H1 (cell line): ENCODE results near the gene TPP1. TPM values are rescaled to one million over a fixed set of nuclear protein-coding genes. Genes with fewer than 3 reads are reported as not detected.

Experiments
- CTCF ChIA-PET: fragments of 300-600 bp; sonication (Branson Sonifier 250); formaldehyde crosslinking; loops from one replicate; lab custom pipeline; 2021; ENCODE audit not compliant: partially characterized antibody; lab: Charles Lee
- POLR2A ChIA-PET: fragments of 300-600 bp; sonication (Branson Sonifier 250); formaldehyde crosslinking; loops from one replicate; lab custom pipeline; 2021; ENCODE audit warnings: inconsistent platforms; ENCODE audit not compliant: partially characterized antibody; lab: Charles Lee
- DNase-seq, 2 experiments: peaks; one replicate each; pipeline versions ENCODE4 v3.0.0 to v3.0.0-alpha.2; 2010 to 2022; ENCODE audit warnings: low spot score in 2 of 2, low read depth in 1 of 2, mixed read lengths in 1 of 2
- FAIRE-seq: peaks from 2 replicates; lab custom pipeline; 2011; peaks lifted over from hg19 to GRCh38; lab: Jason Lieb, UNC
- H2AFZ ChIP-seq: 2 replicates; pipeline ENCODE4 v1.8.1; 2012; ENCODE audit warnings: low read length, inconsistent platforms
- H2AK5ac ChIP-seq: 2 replicates; pipeline ENCODE4 v1.6.1; 2013; ENCODE audit warnings: low read depth, low read length
- H2BK120ac ChIP-seq: replicated peaks from 2 replicates; pipeline ENCODE3; 2013; ENCODE audit warnings: low read depth, low read length, inconsistent platforms
- H2BK12ac ChIP-seq: 2 replicates; pipeline ENCODE4 v1.6.1; 2013; ENCODE audit warnings: low read depth, low read length
- H2BK15ac ChIP-seq: 2 replicates; pipeline ENCODE4 v1.6.1; 2013; ENCODE audit warnings: low read length
- H2BK20ac ChIP-seq: 2 replicates; pipeline ENCODE4 v1.6.1; 2013; ENCODE audit warnings: low read length
- H2BK5ac ChIP-seq: 2 replicates; pipeline ENCODE4 v1.6.1; 2013; ENCODE audit warnings: low read depth, low read length
- H3K14ac ChIP-seq: 2 replicates; pipeline ENCODE4 v1.6.1; 2013; ENCODE audit warnings: inconsistent platforms; ENCODE audit not compliant: insufficient read length
- H3K18ac ChIP-seq: 2 replicates; pipeline ENCODE4 v1.6.1; 2013; ENCODE audit warnings: low read length; ENCODE audit errors: extremely low read depth
- H3K23ac ChIP-seq: 2 replicates; pipeline ENCODE4 v1.6.1; 2013; ENCODE audit warnings: inconsistent platforms; ENCODE audit not compliant: insufficient read length
- H3K23me2 ChIP-seq: 2 replicates; pipeline ENCODE4 v1.6.1; 2013; ENCODE audit warnings: low read depth, low read length
- H3K27ac ChIP-seq: 2 replicates; pipeline ENCODE4 v1.6.1; 2011; ENCODE audit warnings: low read depth, low read length, inconsistent platforms
- H3K27me3 ChIP-seq, 4 experiments: replicated peaks in 1 of 4; 1 replicate in 1 of 4; 2 replicates in 3 of 4; pipeline versions ENCODE4 v1.6.1 to v1.8.1; 2011 to 2013; ENCODE audit warnings: low read length in 3 of 4, mild to moderate bottlenecking in 3 of 4, inconsistent platforms in 2 of 4, mixed read lengths in 2 of 4, moderate library complexity in 1 of 4; ENCODE audit not compliant: control insufficient read depth in 3 of 4, insufficient read depth in 3 of 4; ENCODE audit errors: extremely low read depth in 1 of 4
- H3K36me3 ChIP-seq, 4 experiments: 2 replicates each; pipeline versions ENCODE4 v1.6.1 to v1.8.1; 2011 to 2013; ENCODE audit warnings: mild to moderate bottlenecking in 4 of 4, low read length in 3 of 4, moderate library complexity in 2 of 4, control low read depth in 1 of 4, inconsistent platforms in 1 of 4; ENCODE audit not compliant: insufficient read depth in 4 of 4, control insufficient read depth in 2 of 4
- H3K4ac ChIP-seq: replicated peaks from 2 replicates; pipeline ENCODE3; 2013; ENCODE audit warnings: low read length, low read depth, mixed read lengths, inconsistent platforms; ENCODE audit not compliant: insufficient read length
- H3K4me1 ChIP-seq, 4 experiments: replicated peaks in 1 of 4; 1 replicate in 1 of 4; 2 replicates in 3 of 4; pipeline versions ENCODE4 v1.6.1 to v1.8.1; 2011 to 2013; ENCODE audit warnings: low read length in 3 of 4, inconsistent platforms in 2 of 4, mixed read lengths in 1 of 4; ENCODE audit not compliant: insufficient read depth in 4 of 4, control insufficient read depth in 3 of 4
- H3K4me2 ChIP-seq, 2 experiments: 2 replicates each; pipeline versions ENCODE4 v1.6.1 to v1.8.1; 2011 to 2013; ENCODE audit warnings: low read depth in 2 of 2, low read length in 2 of 2, control low read depth in 1 of 2, inconsistent platforms in 1 of 2, mild to moderate bottlenecking in 1 of 2; ENCODE audit not compliant: insufficient read depth in 1 of 2
- H3K4me3 ChIP-seq, 4 experiments: fragments of 200-600, 300-600 bp in 1 of 4; sonication (generic), shearing (Covaris generic), sonication (Bioruptor Twin) in 1 of 4; 2 replicates each; pipeline versions ENCODE4 v1.5.1 to v1.8.1; 2011 to 2016; ENCODE audit warnings: low read length in 4 of 4, low read depth in 3 of 4, control low read depth in 2 of 4, inconsistent platforms in 2 of 4, mild to moderate bottlenecking in 2 of 4, mixed read lengths in 1 of 4, moderate library complexity in 1 of 4; ENCODE audit not compliant: insufficient read depth in 2 of 4; ENCODE audit errors: extremely low read depth in 1 of 4
- H3K56ac ChIP-seq: replicated peaks from 2 replicates; pipeline ENCODE3; 2013; ENCODE audit warnings: low read depth, mild to moderate bottlenecking, mixed read lengths, low read length, inconsistent platforms; ENCODE audit not compliant: insufficient read length
- H3K79me1 ChIP-seq: 2 replicates; pipeline ENCODE4 v1.6.1; 2013; ENCODE audit warnings: low read depth, low read length, control low read depth
- H3K79me2 ChIP-seq, 2 experiments: 2 replicates each; pipeline versions ENCODE4 v1.6.1 to v1.8.1; 2012 to 2013; ENCODE audit warnings: low read length in 2 of 2, mild to moderate bottlenecking in 2 of 2, inconsistent platforms in 1 of 2; ENCODE audit not compliant: insufficient read depth in 2 of 2, control insufficient read depth in 1 of 2
- H3K9ac ChIP-seq, 4 experiments: replicated peaks in 1 of 4; 1 replicate in 1 of 4; 2 replicates in 3 of 4; pipeline versions ENCODE4 v1.6.1 to v1.8.1; 2011 to 2013; ENCODE audit warnings: low read depth in 3 of 4, low read length in 3 of 4, control low read depth in 2 of 4, mild to moderate bottlenecking in 2 of 4, moderate library complexity in 2 of 4, inconsistent platforms in 1 of 4; ENCODE audit errors: extremely low read depth in 1 of 4
- H3K9me3 ChIP-seq, 2 experiments: 2 replicates each; pipeline versions ENCODE4 v1.6.1 to v1.8.1; 2012 to 2013; ENCODE audit warnings: mild to moderate bottlenecking in 2 of 2, moderate library complexity in 2 of 2, control low read depth in 1 of 2, inconsistent platforms in 1 of 2, low read depth in 1 of 2, low read length in 1 of 2, mixed read lengths in 1 of 2; ENCODE audit not compliant: insufficient read depth in 2 of 2
- H4K20me1 ChIP-seq, 2 experiments: replicated peaks in 1 of 2; 2 replicates each; pipeline versions ENCODE3 to v1.8.1; 2011 to 2013; ENCODE audit warnings: inconsistent platforms in 2 of 2, low read length in 2 of 2, mild to moderate bottlenecking in 1 of 2; ENCODE audit not compliant: insufficient read depth in 2 of 2, control insufficient read depth in 1 of 2
- H4K5ac ChIP-seq: 2 replicates; pipeline ENCODE4 v1.6.1; 2013; ENCODE audit warnings: low read length, low read depth, mixed read lengths, inconsistent platforms; ENCODE audit not compliant: insufficient read length
- H4K8ac ChIP-seq: 2 replicates; pipeline ENCODE4 v1.8.0; 2013; ENCODE audit warnings: mild to moderate bottlenecking, moderate library complexity, low read length, inconsistent platforms; ENCODE audit not compliant: insufficient read depth; ENCODE audit errors: extremely low read depth
- H4K91ac ChIP-seq: replicated peaks from 2 replicates; pipeline ENCODE3; 2013; ENCODE audit warnings: low read length, mixed read lengths, inconsistent platforms; ENCODE audit not compliant: insufficient read length
- RBBP5 ChIP-seq: IDR thresholded peaks from 2 replicates; pipeline ENCODE4 v1.7.1; 2012; ENCODE audit warnings: low read depth, mild to moderate bottlenecking, inconsistent platforms, low read length, moderate library complexity, borderline replicate concordance
- SP4 ChIP-seq: IDR thresholded peaks from 2 replicates; pipeline ENCODE4 v1.6.1; 2012; ENCODE audit warnings: low read length, inconsistent platforms
- WGBS, 2 experiments: shearing (Covaris generic) in 1 of 2; methylation state at CpG; one replicate each; pipeline versions ENCODE4 v1.1.6 to v1.1.7; 2013 to 2015; ENCODE audit warnings: low lambda C conversion rate in 2 of 2, mixed read lengths in 2 of 2, inconsistent platforms in 1 of 2, low coverage in 1 of 2, missing lambda C conversion rate in 1 of 2; ENCODE audit not compliant: insufficient replicate concordance in 2 of 2, insufficient coverage in 1 of 2, insufficient read length in 1 of 2; ENCODE audit errors: extremely low coverage in 1 of 2, missing lambda C conversion rate in 1 of 2; 5-methylcytosine and 5-hydroxymethylcytosine counted together
- polyA plus RNA-seq, 7 experiments: library from polyadenylated mRNA; depleted of rRNA in 3 of 7; stranded (reverse) in 5 of 7; unstranded in 2 of 7; fragments of >200 nt in 5 of 7; fragments of 200-250 nt in 2 of 7; gene quantifications; 1 replicate in 5 of 7; 2 replicates in 1 of 7; 4 replicates in 1 of 7; pipeline versions ENCODE4 v1.2.1 to v1.2.3, GENCODE V29; 2011 to 2013; ENCODE audit warnings: missing spikeins in 2 of 7, mixed read lengths in 2 of 7
- total RNA-seq: library from RNA; stranded (reverse); fragmentation: NEBNext Ultra II Directional; extraction: Animal tissue kit (Norgen Biotek cat#: 25700); gene quantifications from 2 replicates; pipeline ENCODE4 v1.2.1, GENCODE V29; 2021
- TF ChIP-seq, protein P1 (sequence below), 3 experiments: IDR thresholded peaks; 1 replicate in 2 of 3; 2 replicates in 1 of 3; pipeline versions ENCODE4 v1.5.1 to v1.6.1; 2011; ENCODE audit warnings: low read length in 3 of 3, mild to moderate bottlenecking in 3 of 3, inconsistent platforms in 2 of 3, low read depth in 1 of 3, moderate library complexity in 1 of 3; ENCODE audit not compliant: insufficient read depth in 1 of 3; ENCODE audit errors: control extremely low read depth in 1 of 3

TPP1 gene
- total and polyA plus RNA-seq, 2 of the 8 experiments (the other 6 are each of a cell fraction or from before 2014, with no cell fraction given): 36.1 to 77.5 TPM

DNA sequence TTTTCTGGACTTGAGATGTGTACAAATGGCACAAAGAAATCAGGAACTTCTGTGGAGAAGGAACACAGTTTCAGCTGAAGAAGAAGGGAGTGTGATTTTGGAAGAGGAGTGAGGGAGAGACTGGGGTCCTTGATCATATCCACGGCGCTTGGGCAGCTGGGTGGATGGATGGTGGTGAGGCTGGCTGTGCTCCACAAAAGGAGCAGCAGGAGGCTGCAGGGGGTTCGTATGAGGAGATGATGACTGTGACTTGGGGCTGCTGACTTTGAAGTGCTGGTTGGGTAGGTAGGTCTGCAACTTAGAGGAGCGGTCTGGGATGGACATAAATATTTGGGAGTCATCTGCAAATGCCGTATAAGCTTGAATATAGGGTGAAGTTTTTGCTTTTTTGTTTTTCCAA, 37.7 kb upstream of the TPP1 start:
- H3K27ac ChIP-seq: no peak overlapping the region
- FAIRE-seq: no peak
- no peak for TF ChIP-seq RBBP5
- no peak for TF ChIP-seq SP4
- TF ChIP-seq, protein P1, sequence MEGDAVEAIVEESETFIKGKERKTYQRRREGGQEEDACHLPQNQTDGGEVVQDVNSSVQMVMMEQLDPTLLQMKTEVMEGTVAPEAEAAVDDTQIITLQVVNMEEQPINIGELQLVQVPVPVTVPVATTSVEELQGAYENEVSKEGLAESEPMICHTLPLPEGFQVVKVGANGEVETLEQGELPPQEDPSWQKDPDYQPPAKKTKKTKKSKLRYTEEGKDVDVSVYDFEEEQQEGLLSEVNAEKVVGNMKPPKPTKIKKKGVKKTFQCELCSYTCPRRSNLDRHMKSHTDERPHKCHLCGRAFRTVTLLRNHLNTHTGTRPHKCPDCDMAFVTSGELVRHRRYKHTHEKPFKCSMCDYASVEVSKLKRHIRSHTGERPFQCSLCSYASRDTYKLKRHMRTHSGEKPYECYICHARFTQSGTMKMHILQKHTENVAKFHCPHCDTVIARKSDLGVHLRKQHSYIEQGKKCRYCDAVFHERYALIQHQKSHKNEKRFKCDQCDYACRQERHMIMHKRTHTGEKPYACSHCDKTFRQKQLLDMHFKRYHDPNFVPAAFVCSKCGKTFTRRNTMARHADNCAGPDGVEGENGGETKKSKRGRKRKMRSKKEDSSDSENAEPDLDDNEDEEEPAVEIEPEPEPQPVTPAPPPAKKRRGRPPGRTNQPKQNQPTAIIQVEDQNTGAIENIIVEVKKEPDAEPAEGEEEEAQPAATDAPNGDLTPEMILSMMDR (IDR thresholded peaks at IDR 0.05; ENCODE audit: control extremely low read depth in 1 of 3, insufficient read depth in 1 of 3, low read depth in 1 of 3, low read length in 3 of 3): no peak

More for the DNA sequence above, 37.7 kb upstream of the TPP1 start:
- H2BK15ac ChIP-seq: 0 out of 2 replicates have a peak overlapping the region, but pooled peaks have one; percentile 31
- peaks cover 1 to 36% (median 32%) of the 10 kb centered on the region in 4 experiments for H3K27me3 ChIP-seq
- no peaks in the 10 kb centered on the region for H3K79me2 ChIP-seq
- H2AFZ ChIP-seq: 0 out of 2 replicates have a peak overlapping the region, but pooled peaks have one; percentile 7
- H4K91ac ChIP-seq: no peak overlapping the region
- no peak overlapping the region for H2BK12ac ChIP-seq
- peaks cover 0 to 7% (median 6%) of the 10 kb centered on the region in 4 experiments; a peak in 4 of 7 replicates for H3K4me1 ChIP-seq
- no peak overlapping the region for H3K14ac ChIP-seq
- ChIA-PET POLR2A (interaction anchor here (1.0 to 1.4 kb wide), 5 partner anchors 11 to 48 kb away, joined by 3 read pairs; no protein-coding TSS in a partner anchor), CTCF (interaction anchor here (0.6 to 4.9 kb wide), 11 partner anchors 9 to 294 kb away, joined by 3 to 36 read pairs (median 4); partner anchors contain the start of gene TAF10)
- peak in 1 of 2 experiments; percentile 43 for DNase-seq
- peaks cover 9% of the 10 kb centered on the region for H3K23me2 ChIP-seq
- H4K20me1 ChIP-seq: peaks cover 0 to 3% of the 10 kb centered on the region in 2 experiments
- 64% methylated on average over 5 of the region's 5 CpGs; no CpG with 5 or more reads in 1 of the 2 experiments for WGBS, 2 experiments
- no peak overlapping the region for H2BK5ac ChIP-seq
- H3K9ac ChIP-seq: no peak overlapping the region
- no peak overlapping the region for H3K23ac ChIP-seq
- no peak overlapping the region for H3K4ac ChIP-seq
- no peak overlapping the region for H2BK20ac ChIP-seq
- peak overlapping the region in 3 of 4 experiments; percentile 65 to 91 (median 67); a peak in 4 of 8 replicates for H3K4me3 ChIP-seq
- no peak overlapping the region for H4K8ac ChIP-seq
- no peaks in the 10 kb centered on the region for H3K36me3 ChIP-seq
- H3K18ac ChIP-seq: no peak overlapping the region
- no peak overlapping the region for H3K56ac ChIP-seq
- H2AK5ac ChIP-seq: no peak overlapping the region
- H3K79me1 ChIP-seq: no peaks in the 10 kb centered on the region
- H3K9me3 ChIP-seq: no peaks in the 10 kb centered on the region
- no peak overlapping the region for H4K5ac ChIP-seq
- peak overlapping the region; percentile 79 to 92 for H3K4me2 ChIP-seq
- H2BK120ac ChIP-seq: no peak overlapping the region
